ENCODE measurements around the gene RALGAPA2. TPM values are rescaled to one million over a fixed set of nuclear protein-coding genes. Genes with fewer than 3 reads are reported as not detected.

RALGAPA2 gene
- polyA plus RNA-seq, 2 of the 4 experiments (the other 2 are of a cell fraction) = 4.0 to 4.7 TPM

GRCh38 chr20:20491784-20492264 lies 220.6 kb downstream of the RALGAPA2 start (continued):
- TF ChIP-seq, protein P1, sequence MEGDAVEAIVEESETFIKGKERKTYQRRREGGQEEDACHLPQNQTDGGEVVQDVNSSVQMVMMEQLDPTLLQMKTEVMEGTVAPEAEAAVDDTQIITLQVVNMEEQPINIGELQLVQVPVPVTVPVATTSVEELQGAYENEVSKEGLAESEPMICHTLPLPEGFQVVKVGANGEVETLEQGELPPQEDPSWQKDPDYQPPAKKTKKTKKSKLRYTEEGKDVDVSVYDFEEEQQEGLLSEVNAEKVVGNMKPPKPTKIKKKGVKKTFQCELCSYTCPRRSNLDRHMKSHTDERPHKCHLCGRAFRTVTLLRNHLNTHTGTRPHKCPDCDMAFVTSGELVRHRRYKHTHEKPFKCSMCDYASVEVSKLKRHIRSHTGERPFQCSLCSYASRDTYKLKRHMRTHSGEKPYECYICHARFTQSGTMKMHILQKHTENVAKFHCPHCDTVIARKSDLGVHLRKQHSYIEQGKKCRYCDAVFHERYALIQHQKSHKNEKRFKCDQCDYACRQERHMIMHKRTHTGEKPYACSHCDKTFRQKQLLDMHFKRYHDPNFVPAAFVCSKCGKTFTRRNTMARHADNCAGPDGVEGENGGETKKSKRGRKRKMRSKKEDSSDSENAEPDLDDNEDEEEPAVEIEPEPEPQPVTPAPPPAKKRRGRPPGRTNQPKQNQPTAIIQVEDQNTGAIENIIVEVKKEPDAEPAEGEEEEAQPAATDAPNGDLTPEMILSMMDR (IDR thresholded peaks at IDR 0.05) = no peak
- TF ChIP-seq JUN (IDR thresholded peaks at IDR 0.05) = no peak

GRCh38 chr20:20491110-20491783 lies 221.2 kb downstream of the RALGAPA2 start:
- Histone ChIP-seq H3K4me1 (no peaks in the 10 kb centered on the region), H3K27ac (no peak overlapping the region), H3K4me2 (no peak overlapping the region), H3K9me3 (no peaks in the 10 kb centered on the region), H3K4me3 (no peak overlapping the region)
- ATAC-seq = no peak
- 81% methylated on average over 5 of the region's 5 CpGs for WGBS (ENCODE audit: missing lambda C conversion rate)
- ChIA-PET POLR2A (no interaction called here), CTCF (no interaction called here)
- TF ChIP-seq HOXB13 (CRISPR knock-in tag; IDR thresholded peaks at IDR 0.05; ENCODE audit: low read depth) = no peak
- no peak for DNase-seq (ENCODE audit: low read depth in 1 of 2, low spot score in 1 of 2)
- FAIRE-seq = no peak

GRCh38 chr20:20490673-20491072 lies 221.8 kb downstream of the RALGAPA2 start:
- FAIRE-seq = no peak
- TF ChIP-seq BHLHE40 (IDR thresholded peaks at IDR 0.05; ENCODE audit: low read depth, low read length) (no peak), MAZ (IDR thresholded peaks at IDR 0.05; ENCODE audit: borderline replicate concordance, low read depth, low read length) (no peak)
- ATAC-seq = no peak
- no peak overlapping the region for H3K4me3 ChIP-seq
- no peaks in the 10 kb centered on the region for H3K9me3 ChIP-seq
- 91% methylated on average over 3 of the region's 3 CpGs for WGBS (ENCODE audit: missing lambda C conversion rate)
- DNase-seq (ENCODE audit: low read depth in 1 of 2, low spot score in 1 of 2) = no peak
- CTCF ChIA-PET = interaction anchor here (0.7 kb wide), 1 partner anchor 75 kb away, joined by 3 read pairs; no protein-coding TSS in a partner anchor
- POLR2A ChIA-PET = no interaction called here
- H3K4me2 ChIP-seq = no peak overlapping the region
- H3K27ac ChIP-seq = no peak overlapping the region
- no peaks in the 10 kb centered on the region for H3K4me1 ChIP-seq

DNA sequence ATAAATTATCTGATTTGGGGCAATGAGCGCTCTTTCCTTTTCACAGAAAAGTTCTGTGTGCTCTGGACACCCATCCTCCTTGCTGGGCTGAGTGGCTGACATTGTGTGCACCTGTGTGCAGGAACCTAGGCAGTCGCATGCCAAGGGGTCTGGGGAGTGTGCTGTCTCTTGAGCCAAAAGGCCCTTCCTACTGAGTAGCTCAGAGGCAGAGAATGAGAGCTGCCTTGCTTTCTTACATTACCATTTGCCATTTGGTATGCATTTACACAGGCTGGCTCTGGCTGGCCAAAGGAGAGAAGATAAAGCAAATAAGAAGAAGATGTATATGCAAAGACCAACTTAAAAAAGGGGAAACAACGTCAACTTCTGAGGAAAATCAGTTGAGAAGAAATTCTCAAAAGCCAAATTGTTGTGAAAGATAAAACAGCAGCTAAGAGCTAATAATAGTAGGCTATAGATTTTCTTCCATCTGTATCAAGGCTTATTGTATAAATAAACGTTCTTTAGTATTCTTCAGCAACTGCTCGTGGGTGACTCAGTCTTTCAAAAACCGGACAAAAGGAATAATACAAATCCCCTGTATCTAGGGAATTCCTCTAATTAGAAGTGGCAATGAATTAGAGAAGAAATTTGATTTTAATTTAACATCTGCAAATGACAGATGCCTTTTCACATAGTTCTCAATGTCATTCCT lies 222.6 kb downstream of the RALGAPA2 start:
- TF ChIP-seq MAFK (IDR thresholded peaks at IDR 0.05; ENCODE audit: partially characterized antibody) (no peak), POLR2A (IDR thresholded peaks at IDR 0.05; ENCODE audit: low read length) (no peak), NPAS2 (CRISPR knock-in tag; IDR thresholded peaks at IDR 0.05; ENCODE audit: borderline replicate concordance) (no peak), ZSCAN20 (CRISPR knock-in tag; IDR thresholded peaks at IDR 0.05) (no peak), RCOR1 (IDR thresholded peaks at IDR 0.05; ENCODE audit: low read depth, low read length) (no peak), ESRRA (IDR thresholded peaks at IDR 0.05; ENCODE audit: borderline replicate concordance, low read length) (no peak), GATA3 (IDR thresholded peaks at IDR 0.05; ENCODE audit: borderline replicate concordance) (no peak)
- Histone ChIP-seq H3K9me3 (no peaks in the 10 kb centered on the region), H3K4me1 (no peaks in the 10 kb centered on the region), H3K27ac (no peak overlapping the region), H3K4me3 (no peak overlapping the region), H3K4me2 (no peak overlapping the region)
- 69% methylated on average over 6 of the region's 6 CpGs for WGBS (ENCODE audit: missing lambda C conversion rate)
- ChIA-PET POLR2A (no interaction called here), CTCF (interaction anchor here (0.7 to 1.1 kb wide), 2 partner anchors 74 to 76 kb away, joined by 3 read pairs; no protein-coding TSS in a partner anchor)
- no peak for FAIRE-seq
- DNase-seq (ENCODE audit: low read depth in 1 of 2, low spot score in 1 of 2) = no peak
- no peak for ATAC-seq

DNA sequence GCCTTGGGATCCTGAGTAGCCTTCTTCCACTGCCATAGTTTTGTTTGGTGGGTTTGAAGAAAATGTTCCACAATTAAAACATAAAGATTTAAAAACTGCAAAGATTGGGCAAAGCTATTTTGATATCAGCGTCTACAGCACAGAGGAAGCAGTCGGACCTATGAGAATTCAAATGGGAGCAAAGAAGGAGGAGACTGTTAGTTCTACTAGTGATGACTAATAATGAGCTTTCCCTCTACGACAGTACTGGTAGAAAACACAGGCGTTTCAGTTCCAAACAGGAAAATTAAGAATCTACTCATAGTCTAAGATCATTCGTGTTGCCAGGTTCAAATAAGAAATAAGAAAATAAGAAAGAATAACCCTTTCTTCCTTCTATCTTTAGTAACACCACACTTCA lies 223.4 kb downstream of the RALGAPA2 start:
- TF ChIP-seq ZSCAN20 (CRISPR knock-in tag; IDR thresholded peaks at IDR 0.05) = no peak
- TF ChIP-seq GATA3 (IDR thresholded peaks at IDR 0.05; ENCODE audit: borderline replicate concordance) = no peak
- 80% methylated on average over 5 of the region's 5 CpGs for WGBS (ENCODE audit: missing lambda C conversion rate)
- POLR2A ChIA-PET = no interaction called here
- ATAC-seq = no peak
- DNase-seq (ENCODE audit: low read depth in 1 of 2, low spot score in 1 of 2) = no peak
- Histone ChIP-seq H3K9me3 (no peaks in the 10 kb centered on the region), H3K4me3 (no peak overlapping the region), H3K4me2 (no peak overlapping the region), H3K4me1 (no peaks in the 10 kb centered on the region), H3K27ac (no peak overlapping the region)
- FAIRE-seq = no peak
- CTCF ChIA-PET = interaction anchor here (1.1 kb wide), 1 partner anchor 75 kb away, joined by 3 read pairs; no protein-coding TSS in a partner anchor
